SKM-1 treated with dmso at 0.1 percent for 144 hours (cell line): ENCODE results near the gene SLC2A9.
"Not testable (repeated sequence)": the region's sequence is repeated elsewhere in the genome, so short reads cannot be mapped to it uniquely, and the experiment has no call there.

ENCODE experiments used
- DNase-seq: peaks from one replicate; lab custom pipeline; 2025; ENCODE audit not compliant: unreplicated experiment; lab: John Stamatoyannopoulos, UW

SLC2A9 gene

DNA sequence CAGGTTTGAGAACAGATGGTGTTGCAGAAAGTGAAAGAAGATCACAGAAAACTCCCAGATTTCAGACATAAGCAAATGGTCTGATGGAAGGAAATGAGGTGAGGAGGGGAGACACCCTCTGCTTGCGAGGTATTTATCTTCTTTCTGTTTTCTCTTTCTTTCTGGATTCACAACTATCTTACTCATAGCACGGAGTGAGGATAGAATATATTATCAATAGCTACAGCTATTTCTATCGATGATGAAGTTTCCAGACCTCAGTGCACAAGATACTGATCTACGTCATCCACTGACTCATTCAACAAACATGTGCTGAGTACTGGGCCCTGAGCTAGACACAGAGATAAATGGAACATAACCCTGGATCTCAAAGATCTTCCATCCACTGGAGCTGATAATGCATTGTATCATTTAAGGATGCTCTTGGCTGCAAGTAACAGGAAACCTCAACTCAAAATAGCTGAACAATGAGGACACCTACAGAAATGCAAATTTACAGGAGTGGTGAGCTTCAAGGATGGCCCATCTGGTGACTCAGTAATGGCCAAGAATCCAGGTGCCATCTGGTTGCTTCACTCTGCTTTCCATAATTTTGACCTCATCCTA lies 21.2 kb downstream of the SLC2A9 start:
- no peak for DNase-seq

DNA sequence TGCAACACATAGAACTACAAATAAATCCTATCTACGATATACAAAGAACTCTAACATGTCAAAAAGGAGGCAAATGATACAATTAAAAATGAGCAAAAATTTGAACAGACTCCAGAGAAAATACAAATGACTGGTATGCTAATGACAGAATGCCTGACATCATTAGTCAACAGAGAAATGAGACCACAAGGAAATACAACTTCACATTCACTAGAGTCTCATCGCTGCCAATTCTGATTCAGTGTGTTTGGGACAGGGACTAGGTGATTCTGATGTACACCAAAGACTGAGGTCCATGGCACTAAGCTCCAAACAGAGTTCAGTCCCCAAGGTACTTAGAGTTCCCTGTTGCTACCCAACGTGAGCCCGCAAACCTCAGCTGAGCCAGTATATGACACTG lies 23.4 kb downstream of the SLC2A9 start:
- no peak for DNase-seq

DNA sequence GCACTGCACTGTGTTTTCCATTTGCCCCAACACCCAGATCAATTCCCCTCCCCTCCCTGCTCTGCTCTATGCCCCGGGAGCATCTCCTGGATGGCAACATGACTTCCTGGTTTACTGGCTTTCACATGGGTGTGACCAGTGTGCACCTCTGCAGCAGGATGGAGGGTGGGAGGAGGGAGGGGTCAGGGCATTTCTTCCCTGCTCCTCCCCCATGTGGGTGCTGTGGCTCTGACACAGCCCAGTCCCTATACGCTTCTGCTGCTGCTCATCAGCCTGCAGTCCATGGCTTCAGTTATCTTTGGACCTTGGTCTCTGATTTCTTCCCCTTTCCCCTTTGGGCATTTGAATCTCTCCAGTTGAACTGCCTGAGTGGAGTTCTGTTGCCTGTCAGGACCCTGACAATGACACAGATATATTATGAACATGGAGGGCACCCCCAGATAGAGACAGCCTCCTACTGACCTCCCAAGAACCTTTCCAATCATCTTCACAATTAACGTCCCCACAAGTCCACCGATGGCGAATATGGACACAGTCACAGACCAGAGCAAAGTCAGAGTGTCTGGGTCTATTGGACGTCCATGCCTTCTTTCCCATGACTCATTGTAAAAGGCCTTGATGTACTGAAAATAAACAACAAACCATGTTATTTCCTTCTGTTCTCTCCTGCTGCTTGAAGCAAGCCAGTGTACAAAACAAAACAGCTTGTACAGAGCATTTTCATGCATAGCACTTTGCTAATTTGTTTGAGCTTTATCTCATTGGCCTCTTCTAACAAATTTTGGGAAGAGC lies 24.8 kb downstream of the SLC2A9 start:
- DNase-seq = no peak

DNA sequence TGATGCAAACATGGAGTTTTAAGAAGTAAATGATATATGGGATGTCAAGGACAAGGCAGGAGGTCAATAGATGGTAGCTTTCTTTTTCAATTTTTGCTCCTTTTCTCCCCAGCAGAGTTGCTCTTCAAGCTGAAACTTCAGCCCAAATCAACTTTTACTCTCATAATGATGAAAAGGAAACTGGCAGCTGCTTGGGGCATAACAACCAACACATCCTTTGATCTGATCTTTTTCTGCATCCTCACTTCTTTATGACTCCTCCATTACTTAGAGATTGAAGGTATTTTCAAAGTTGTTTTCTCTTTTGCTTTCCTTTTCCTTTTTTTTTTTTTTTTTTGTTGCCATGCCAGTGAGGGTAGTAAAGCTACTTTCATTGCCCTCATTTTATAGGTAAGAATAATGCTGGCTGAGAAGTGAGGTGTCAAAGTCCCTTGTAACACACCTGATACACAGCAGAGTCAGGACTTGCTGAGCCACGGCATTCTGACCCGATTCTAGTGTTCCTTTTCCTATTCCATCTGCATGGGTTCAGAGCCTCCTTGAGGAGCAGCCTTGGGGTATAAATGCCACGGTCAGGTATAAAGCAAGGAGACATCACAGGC lies 26.9 kb downstream of the SLC2A9 start:
- DNase-seq = no peak

DNA sequence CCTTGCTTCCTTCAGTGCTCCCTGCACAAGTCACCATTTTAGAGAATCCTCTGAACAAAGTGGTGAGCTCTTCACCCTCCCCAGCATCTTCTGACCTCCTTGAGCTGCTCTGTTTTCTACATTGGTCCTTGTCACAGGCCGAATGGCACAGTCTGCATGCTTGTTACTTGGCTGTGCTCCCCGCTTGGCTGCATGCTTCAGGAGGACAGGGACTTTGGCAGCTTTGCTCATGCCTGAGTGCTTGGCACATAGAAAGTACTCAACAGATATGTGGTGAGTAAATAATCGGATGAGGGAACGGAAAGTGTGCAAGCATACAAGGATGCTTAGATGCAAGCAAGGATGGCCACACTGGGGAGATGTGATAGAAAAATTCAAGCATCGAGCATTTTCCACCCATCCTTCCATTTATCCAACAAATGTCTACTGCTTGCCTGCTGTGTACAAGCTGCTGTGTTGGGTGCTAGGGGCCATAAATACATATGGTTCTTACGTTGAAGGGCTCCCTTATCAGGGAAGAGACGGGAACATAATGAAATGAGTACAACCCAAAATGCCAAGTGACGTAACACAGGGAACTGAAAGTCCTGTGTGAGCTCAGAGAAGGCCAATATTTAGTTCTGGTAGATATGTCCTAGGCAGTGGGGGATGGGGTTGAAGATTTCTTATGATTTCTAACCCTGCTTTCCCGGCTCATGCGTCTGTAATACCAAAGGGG lies 31.2 kb downstream of the SLC2A9 start:
- no peak for DNase-seq

GRCh38 chr4:9988933-9989332 lies 32.4 kb downstream of the SLC2A9 start:
- no peak for DNase-seq

- DNase-seq = no peak
Observed at GRCh38 chr4:9988363-9988749, 32.9 kb downstream of the SLC2A9 start.

- DNase-seq = no peak
Observed at GRCh38 chr4:9987749-9988362, 33.4 kb downstream of the SLC2A9 start.

DNA sequence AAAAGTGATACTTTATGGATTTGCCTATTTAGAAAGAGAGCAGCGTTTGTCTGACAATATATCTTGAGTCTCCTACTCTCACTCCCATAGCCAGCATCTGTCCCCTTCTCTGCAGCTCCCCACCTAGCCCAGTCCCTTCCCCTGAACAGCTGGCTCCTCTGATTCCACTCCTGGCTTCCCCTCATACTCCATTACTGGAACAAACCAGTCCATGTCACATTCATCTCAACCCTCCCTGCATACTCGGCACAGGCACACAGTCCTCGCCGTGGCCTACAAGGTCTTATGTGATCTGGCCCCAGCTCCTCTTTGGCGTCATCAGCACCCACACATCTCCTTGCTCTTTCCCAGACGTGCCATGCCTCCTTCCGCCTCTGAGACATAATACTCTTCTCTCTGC lies 36.7 kb downstream of the SLC2A9 start:
- DNase-seq = no peak

GRCh38 chr4:9983211-9983610 lies 38.1 kb downstream of the SLC2A9 start:
- no peak for DNase-seq

- DNase-seq = not testable (repeated sequence)
Observed at GRCh38 chr4:9981899-9982298, 39.4 kb downstream of the SLC2A9 start.

GRCh38 chr4:9980898-9981297 lies 40.4 kb downstream of the SLC2A9 start:
- no peak for DNase-seq

GRCh38 chr4:9979101-9979701 lies 42.1 kb downstream of the SLC2A9 start:
- DNase-seq = no peak

- DNase-seq = no peak
Observed at GRCh38 chr4:9977518-9978031, 43.7 kb downstream of the SLC2A9 start.

DNA sequence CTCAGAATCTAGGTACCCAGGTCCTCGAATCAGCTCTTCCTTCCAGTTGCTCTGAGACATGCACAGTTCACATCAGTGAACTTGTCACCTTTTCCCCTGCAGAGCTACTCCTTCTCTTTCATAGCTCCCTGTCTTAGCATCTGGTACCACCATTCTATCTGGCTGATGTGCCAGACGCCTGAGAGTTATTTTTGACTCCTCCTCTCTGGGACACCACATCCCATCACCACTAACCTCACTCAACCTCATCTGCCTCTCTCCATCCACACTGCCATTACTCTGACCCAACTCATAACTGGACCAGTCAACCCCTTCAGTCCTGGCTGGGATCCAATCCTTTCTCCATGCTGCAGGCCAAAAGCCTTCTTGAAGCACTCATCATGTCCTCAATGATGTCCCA lies 44.5 kb downstream of the SLC2A9 start:
- DNase-seq = no peak

DNA sequence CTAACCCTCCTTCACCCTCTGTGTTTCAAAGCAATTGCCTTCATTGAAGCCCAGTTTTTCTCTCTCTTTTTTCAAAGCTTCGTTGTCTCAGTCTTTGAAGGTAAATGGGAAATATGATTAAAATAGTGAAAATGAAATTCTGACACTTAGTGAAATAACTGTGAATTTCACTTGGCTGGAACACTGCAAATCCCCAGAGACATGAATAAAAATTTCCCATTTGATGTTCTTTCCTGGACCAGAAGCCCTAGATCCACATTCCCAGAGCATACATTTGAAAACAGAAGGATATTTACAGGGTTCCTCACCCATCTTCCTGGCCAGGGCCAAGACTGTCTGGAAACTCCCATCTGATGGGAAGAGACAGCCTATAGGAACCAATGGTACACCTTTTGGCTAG lies 45.0 kb downstream of the SLC2A9 start:
- no peak for DNase-seq

DNA sequence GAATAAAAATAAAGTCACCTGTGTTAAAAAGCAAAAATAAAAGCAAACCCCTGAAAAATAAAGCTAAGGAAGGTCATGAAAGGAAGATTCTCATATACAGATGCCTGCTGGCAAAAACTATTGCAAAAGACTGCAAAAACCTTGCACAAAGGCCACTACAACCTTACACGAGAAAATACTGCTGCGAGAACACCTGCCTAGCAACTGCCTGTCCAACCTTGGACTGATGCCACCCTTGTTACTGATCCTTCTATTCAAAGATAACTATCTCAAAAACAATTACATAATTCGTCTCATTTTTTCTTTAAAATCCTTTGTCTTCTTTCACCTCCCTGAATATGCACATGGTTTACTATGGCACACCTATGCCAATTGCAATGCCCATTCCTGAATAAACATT lies 49.6 kb downstream of the SLC2A9 start:
- peak; percentile 4 for DNase-seq

GRCh38 chr4:9970399-9971011 lies 50.8 kb downstream of the SLC2A9 start:
- peak; percentile 28 for DNase-seq

DNA sequence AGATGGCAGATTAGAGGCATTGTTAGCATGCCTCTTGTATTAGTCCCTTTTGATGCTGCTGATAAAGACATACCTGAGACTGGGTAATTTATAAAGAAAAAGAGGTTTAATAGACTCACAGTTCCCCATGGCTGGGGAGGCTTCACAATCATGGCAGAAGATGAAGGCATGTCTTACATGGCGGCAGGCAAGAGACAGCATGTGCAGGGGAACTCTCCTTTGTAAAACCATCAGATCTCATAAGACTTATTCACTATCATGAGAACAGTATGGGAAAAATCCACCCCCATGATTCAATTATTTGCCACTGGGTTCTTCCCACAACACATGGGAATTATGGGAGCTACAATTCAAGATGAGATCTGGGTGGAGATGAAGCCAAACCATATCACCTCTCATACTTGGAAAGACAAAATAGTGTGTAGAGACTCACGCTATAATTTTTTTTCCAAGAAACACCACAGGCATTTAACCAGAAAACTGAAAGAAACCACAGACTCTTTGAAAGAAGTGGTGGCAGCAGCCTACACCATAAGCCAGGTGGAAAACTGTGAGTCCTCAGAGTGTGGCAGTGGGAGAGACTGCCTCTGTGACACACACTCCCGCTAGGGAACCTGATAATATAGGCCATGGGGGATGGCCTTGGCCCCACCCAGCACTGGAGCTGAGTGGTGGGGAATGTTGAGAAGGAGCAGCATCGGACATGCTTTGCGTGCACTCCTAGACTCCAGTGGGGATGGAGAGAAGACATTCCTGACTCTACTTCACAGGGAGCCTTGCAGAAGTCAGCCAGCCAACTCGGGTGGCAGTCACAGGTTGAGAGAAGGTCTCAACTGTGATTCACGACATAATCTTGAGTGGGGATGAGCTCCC lies 51.5 kb downstream of the SLC2A9 start:
- DNase-seq = no peak
